Measurements from ENCODE around the gene GPR37. TPM values are rescaled to one million over a fixed set of nuclear protein-coding genes. Genes with fewer than 3 reads are reported as not detected.

GPR37 gene
- total and polyA plus RNA-seq, 10 donors, result 0.05 to 6.2 (median 1.7) TPM; not detected in 1

DNA sequence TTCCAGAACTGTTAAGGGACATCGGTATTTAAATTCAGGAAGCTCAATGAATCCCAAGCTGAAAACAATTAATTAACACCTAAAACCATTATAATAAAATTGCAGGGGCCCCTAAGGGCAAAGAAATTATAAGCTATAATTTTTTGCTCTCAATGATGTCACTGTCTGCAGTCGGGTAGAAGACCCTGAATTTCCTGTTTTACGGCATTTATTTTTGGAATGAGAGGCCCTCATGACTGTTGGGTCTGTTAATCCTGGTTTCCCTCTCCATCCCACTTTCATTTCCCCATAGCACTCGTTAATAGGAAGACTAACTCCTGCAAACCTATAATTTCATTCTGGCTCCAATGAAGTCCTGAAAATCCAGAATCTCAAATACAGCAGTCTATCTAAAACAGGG lies 25.8 kb upstream of the GPR37 start:
- 66 to 81% (median 67%) methylated on average over 4 of the region's 4 CpGs for WGBS, 5 donors
- H3K27me3 ChIP-seq (replicated peaks in 1 of 7), result peaks cover 0 to 9% (median 0%) of the 10 kb centered on the region in 7 donors
- no peaks in the 10 kb centered on the region for H3K4me1 ChIP-seq
- no peak for DNase-seq
- H3K4me3 ChIP-seq, result no peak overlapping the region
- H3K27ac ChIP-seq, result no peak overlapping the region
- no peaks in the 10 kb centered on the region for H3K36me3 ChIP-seq
- intact Hi-C loops (cut with DNase I; ENCODE audit: low total_unique reads), result no loop called here
- peaks cover 0 to 14% (median 0%) of the 10 kb centered on the region in 8 donors for H3K9me3 ChIP-seq
- no peak for TF ChIP-seq POLR2A (IDR thresholded peaks at IDR 0.05)

DNA sequence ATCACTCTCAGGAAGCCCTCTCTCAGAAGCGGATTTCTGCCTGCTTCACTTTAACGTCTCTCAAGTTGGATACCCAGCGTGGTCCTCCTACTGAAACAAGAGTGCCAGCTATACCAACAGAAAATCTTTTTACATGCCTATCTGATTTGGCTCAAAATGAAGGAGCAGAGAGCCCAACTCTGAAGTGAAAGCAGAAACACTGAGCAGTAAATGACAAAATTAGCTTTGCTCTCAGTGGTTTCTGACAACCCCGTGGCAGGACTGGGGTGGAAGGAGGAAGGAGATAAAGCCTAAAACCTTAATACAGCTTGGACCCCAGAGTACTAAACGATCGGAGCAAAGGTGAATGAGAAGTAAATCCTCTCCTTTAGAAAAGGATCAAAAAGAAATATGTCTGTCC lies 25.1 kb upstream of the GPR37 start:
- 37 to 51% (median 48%) methylated on average over 6 of the region's 6 CpGs for WGBS, 5 donors
- TF ChIP-seq POLR2AphosphoS5 (IDR thresholded peaks at IDR 0.05) (no peak), POLR2A (IDR thresholded peaks at IDR 0.05) (no peak)
- TF ChIP-seq, protein P1, sequence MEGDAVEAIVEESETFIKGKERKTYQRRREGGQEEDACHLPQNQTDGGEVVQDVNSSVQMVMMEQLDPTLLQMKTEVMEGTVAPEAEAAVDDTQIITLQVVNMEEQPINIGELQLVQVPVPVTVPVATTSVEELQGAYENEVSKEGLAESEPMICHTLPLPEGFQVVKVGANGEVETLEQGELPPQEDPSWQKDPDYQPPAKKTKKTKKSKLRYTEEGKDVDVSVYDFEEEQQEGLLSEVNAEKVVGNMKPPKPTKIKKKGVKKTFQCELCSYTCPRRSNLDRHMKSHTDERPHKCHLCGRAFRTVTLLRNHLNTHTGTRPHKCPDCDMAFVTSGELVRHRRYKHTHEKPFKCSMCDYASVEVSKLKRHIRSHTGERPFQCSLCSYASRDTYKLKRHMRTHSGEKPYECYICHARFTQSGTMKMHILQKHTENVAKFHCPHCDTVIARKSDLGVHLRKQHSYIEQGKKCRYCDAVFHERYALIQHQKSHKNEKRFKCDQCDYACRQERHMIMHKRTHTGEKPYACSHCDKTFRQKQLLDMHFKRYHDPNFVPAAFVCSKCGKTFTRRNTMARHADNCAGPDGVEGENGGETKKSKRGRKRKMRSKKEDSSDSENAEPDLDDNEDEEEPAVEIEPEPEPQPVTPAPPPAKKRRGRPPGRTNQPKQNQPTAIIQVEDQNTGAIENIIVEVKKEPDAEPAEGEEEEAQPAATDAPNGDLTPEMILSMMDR (IDR thresholded peaks at IDR 0.05 in 8 of 11, conservative IDR thresholded peaks at IDR 0.05 in 3 of 11), result no peak
- no peaks in the 10 kb centered on the region for H3K36me3 ChIP-seq
- no peak overlapping the region for H3K27ac ChIP-seq
- no peak overlapping the region for H3K4me3 ChIP-seq
- peaks cover 0 to 6% (median 0%) of the 10 kb centered on the region in 8 donors for H3K9me3 ChIP-seq
- intact Hi-C loops (cut with DNase I; ENCODE audit: low total_unique reads), result no loop called here
- H3K4me1 ChIP-seq, result no peaks in the 10 kb centered on the region
- DNase-seq, result no peak
- peaks cover 0 to 9% (median 0%) of the 10 kb centered on the region in 7 donors for H3K27me3 ChIP-seq (replicated peaks in 1 of 7)

DNA sequence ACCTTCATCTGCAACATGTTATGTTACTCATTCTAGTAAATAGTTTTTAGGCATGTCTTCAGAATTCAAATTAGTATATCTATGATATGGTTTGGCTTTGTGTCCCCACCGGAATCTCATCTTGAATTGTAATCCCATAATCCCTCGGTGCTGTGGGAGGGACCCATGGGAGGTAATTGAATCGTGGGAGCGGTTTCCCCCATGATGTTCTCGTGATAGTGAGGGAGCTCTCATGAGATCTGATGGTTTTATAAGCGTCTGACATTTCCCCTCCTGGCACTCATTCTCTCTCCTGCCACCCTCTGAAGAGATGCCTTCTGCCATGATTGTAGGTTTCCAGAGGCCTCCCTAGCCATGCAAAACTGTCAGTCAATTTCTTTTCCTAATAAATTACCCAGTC lies 20.4 kb upstream of the GPR37 start:
- Histone ChIP-seq H3K27me3 (replicated peaks in 1 of 7) (peaks cover 0 to 9% (median 0%) of the 10 kb centered on the region in 7 donors), H3K36me3 (no peaks in the 10 kb centered on the region), H3K9me3 (no peaks in the 10 kb centered on the region), H3K4me1 (no peaks in the 10 kb centered on the region), H3K27ac (no peak overlapping the region), H3K4me3 (no peak overlapping the region)
- intact Hi-C loops (cut with DNase I; ENCODE audit: low total_unique reads), result no loop called here
- 76 to 89% (median 80%) methylated on average over 6 of the region's 6 CpGs for WGBS, 5 donors
- DNase-seq, result no peak
- TF ChIP-seq, protein P1 (IDR thresholded peaks at IDR 0.05 in 8 of 11, conservative IDR thresholded peaks at IDR 0.05 in 3 of 11), result no peak
- TF ChIP-seq POLR2A (IDR thresholded peaks at IDR 0.05), result no peak
- no peak for TF ChIP-seq POLR2AphosphoS5 (IDR thresholded peaks at IDR 0.05)

DNA sequence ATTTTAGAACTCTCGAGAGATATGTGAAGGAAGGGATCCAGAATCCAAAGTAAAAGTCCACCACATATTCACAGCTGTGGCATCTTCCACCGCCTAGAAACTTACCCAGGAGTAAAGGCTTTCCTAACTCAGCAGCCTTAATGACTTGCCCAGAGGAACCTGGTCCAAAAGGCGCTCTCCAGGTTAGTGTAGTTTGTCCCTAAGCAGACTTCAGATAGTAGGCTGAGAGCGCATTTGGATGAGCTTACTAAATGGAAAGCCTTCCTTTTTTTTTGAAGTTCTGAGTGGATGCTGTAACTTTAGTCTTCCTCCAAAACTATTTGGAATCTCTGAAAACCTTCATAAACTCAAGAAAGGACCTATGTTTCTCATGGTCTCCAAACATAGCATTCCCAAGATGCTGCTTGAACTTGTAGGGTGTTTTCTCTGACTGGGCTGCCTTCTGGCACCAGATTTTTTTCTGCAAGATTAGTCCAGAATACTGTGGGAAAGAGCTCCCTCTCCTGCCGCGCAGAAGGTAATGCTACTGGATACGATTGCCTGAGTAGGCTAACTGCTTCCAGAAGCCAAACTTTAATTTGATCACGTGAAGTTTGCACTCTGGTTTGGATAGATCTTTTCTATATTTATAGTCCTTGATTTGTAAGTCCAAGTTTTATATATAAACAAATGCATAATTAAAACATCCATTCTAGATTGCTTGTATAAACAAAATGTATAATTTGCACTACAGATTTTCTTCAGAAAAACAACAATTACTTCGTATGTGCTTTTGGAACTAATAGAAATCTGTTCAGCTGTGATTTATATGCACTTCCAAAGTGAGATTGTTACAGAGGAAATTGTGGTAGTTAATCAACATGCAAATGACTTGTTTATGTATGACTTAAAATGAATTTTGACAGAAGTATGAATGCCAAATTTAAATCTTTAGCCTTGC lies 19.6 kb upstream of the GPR37 start:
- DNase-seq, result no peak
- no peaks in the 10 kb centered on the region for H3K36me3 ChIP-seq
- no peaks in the 10 kb centered on the region for H3K4me1 ChIP-seq
- peaks cover 0 to 9% (median 0%) of the 10 kb centered on the region in 7 donors for H3K27me3 ChIP-seq (replicated peaks in 1 of 7)
- TF ChIP-seq, protein P1 (IDR thresholded peaks at IDR 0.05 in 8 of 11, conservative IDR thresholded peaks at IDR 0.05 in 3 of 11), result peak in 9 of 11 experiments; percentile 18 to 69 (median 51)
- TF ChIP-seq POLR2A (IDR thresholded peaks at IDR 0.05) (no peak), POLR2AphosphoS5 (IDR thresholded peaks at IDR 0.05) (no peak)
- no peak overlapping the region for H3K27ac ChIP-seq
- intact Hi-C loops (cut with DNase I; ENCODE audit: low total_unique reads), result no loop called here
- no peak overlapping the region for H3K4me3 ChIP-seq
- no peaks in the 10 kb centered on the region for H3K9me3 ChIP-seq
- 47 to 52% (median 48%) methylated on average over 9 of the region's 9 CpGs for WGBS, 5 donors

All from spleen (tissue), 11 donors.